HG03558 (cell line): ENCODE data around the gene AXIN1.

Experiments used
- ATAC-seq: cut with Tn5 transposase; IDR thresholded peaks from one replicate; pipeline ENCODE4 v1.9.1; 2021; ENCODE audit warnings: moderate number of reproducible peaks; ENCODE audit not compliant: unreplicated experiment; ENCODE audit errors: extremely low read depth

The AXIN1 gene

DNA sequence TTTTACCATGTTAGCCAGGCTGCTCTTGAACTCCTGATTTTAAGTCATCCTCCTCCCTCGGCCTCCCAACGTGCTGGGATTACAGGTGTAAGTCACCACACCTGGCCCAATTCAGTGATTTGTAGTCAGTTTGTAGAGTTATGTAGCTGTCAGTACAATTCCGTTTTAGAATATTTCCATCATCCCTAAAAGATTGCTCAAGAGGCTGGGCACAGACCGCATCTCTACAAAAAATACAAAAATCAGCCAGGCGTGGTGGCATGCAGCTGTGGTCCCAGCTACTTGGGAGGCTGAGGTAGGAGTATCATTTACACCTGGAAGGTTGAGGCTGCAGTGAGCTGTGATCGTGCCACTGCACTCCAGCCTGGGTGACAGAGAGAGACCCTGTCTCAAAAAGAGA is 97.3 kb downstream of the AXIN1 start:
- no peak for ATAC-seq

GRCh38 chr16:254461-254860 is 98.1 kb downstream of the AXIN1 start:
- ATAC-seq = no peak

- no peak for ATAC-seq
Observed at GRCh38 chr16:253833-254232, 98.7 kb downstream of the AXIN1 start.

DNA sequence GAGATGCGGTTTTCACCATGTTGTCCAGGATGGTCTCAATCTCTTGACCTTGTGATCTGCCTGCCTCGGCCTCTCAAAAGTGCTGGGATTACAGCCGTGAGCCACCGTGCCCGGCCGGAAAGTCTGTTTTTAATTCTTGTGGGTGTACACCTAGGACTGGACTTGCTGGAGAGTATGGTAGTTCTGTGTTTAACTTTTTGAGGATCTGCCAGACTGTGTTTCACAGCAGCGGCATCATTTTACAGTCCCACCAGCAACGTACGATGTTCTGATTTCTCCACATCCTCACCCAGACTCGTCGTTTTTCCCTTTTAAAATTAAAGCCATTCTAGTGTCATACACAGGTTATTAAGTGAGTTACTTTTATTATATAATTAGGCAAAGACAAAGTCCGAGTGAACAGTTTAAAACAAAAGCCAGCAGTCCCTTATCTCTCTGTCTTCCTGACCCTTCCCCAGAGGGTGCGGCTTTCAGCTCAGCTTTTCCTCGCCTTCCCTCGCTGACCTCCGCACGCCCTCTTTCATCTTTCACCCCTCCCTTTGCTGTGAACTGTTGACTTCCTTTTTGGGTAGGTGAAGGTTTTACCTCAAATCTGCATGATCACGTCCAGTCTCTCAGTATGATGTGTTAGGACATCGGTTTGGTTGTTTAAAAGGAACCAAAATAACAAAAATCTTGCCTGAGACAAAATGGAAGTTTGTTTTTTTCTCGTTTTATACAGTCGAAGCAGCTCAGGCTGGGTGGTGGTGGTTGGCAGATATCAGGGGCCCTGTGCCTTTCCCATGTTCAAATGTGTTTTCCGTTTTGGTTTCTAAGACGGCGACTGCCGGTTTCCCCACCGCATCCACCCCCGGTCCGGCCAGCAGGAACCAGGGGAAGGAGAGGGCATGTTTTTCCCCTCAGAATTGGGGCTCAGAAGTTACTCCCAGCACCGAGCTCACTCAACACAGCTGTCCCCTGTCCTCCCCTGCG is 99.9 kb downstream of the AXIN1 start:
- ATAC-seq = no peak

GRCh38 chr16:249431-249830 is 103.1 kb downstream of the AXIN1 start:
- no peak for ATAC-seq

- no peak for ATAC-seq
Observed at GRCh38 chr16:247027-247426, 105.5 kb downstream of the AXIN1 start.

DNA sequence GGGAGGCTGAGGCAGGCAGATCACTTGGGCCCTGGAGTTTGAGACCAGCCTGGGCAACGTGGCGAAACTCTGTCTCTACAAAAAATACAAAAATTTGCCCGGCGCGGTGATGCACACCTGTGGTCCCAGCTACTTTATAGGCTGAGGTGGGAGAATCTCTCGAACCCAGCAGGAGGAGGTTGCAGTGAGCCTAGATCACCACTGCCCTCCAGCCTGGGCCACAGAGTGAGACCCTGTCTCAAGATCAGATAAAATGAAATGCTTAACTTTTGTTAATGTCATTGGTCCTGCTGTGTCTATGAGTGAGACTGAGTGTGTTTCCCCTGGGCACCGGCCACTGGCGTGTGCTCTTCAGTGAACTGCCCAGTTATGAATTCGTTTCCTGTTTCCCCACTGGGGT is 107.4 kb downstream of the AXIN1 start:
- ATAC-seq = no peak

DNA sequence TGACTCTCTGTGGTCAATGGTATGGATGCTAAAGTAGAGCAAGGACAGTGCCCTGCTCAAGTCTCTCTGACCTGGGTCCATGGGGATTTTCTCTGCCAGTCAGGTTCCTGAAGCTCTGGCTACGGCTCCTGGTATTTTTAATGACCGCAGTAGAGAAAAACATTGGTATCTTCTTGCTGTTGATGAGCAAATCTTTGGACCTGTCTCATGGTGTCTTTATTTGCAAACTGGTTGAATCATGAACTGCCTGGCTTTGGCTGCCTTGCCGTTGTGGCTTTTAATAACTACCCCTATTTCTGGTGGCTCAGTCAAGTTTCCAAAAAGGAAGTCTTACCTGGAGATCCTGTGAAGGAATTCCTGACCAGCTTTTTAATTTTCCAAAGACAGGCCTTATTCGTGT is 109.2 kb downstream of the AXIN1 start:
- ATAC-seq = no peak

DNA sequence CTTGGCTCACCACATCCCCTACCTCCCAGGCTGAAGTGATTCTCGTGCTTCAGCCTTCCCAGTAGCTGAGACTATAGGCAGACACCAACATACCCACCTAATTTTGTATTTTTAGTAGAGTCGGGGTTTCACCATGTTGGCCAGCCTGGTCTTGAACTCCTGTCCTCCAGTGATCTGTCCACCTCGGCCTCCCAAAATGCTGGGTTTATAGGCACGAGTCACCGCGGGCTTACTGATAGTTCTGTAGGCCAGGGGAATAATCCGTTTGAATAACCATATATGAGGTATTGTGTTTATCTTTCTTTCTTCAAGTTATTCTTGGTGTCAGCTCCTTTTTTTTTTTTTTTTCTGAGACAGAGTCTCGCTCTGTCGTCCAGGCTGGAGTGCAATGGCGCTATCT is 110.2 kb downstream of the AXIN1 start:
- ATAC-seq = no peak

DNA sequence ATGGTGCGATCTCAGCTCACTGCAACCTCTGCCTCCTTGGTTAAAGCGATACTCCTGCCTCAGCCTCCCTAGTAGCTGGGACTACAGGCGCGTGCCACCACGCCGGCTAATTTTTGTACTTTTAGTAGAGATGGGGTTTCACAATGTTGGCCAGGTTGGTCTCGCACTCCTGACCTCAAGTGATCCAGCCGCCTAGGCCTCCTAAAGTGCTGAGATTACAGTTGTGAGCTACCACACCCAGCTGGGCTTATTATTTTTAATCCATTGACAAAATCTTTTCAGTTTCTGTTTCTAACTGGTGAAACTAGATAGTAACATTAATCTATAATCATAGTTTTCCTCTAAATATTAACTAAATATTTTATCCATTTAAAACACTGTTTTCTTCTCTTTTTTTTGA is 112.0 kb downstream of the AXIN1 start:
- ATAC-seq = no peak

- no peak for ATAC-seq
Observed at GRCh38 chr16:239948-240277, 112.6 kb downstream of the AXIN1 start.
